HG02642 (cell line): ENCODE results near the gene PLPPR3.

Experiments used
- ATAC-seq: cut with Tn5 transposase; IDR thresholded peaks from one replicate; pipeline ENCODE4 v1.9.1; 2021; ENCODE audit warnings: mild to moderate bottlenecking; ENCODE audit not compliant: unreplicated experiment, poor library complexity

The PLPPR3 gene

GRCh38 chr19:821825-822503 lies at the start of gene PLPPR3:
Gene PLPPR3, minus strand, starts transcription at chr19:821955. Its CDS starts 396 bp downstream, at chr19:821559.
- ATAC-seq, result no peak

- ATAC-seq, result no peak
These were observed 49.2 kb upstream of the PLPPR3 start for GRCh38 chr19:870963-871401.

- no peak for ATAC-seq
These were observed 48.6 kb upstream of the PLPPR3 start for GRCh38 chr19:870314-870713.

GRCh38 chr19:869245-870177 lies 47.8 kb upstream of the PLPPR3 start:
- no peak for ATAC-seq

- ATAC-seq, result no peak
These were observed 46.9 kb upstream of the PLPPR3 start for GRCh38 chr19:868458-869244.

- no peak for ATAC-seq
These were observed 46.2 kb upstream of the PLPPR3 start for GRCh38 chr19:867855-868457.

GRCh38 chr19:867301-867793 lies 45.6 kb upstream of the PLPPR3 start:
- no peak for ATAC-seq

GRCh38 chr19:866769-867300 lies 45.1 kb upstream of the PLPPR3 start:
- ATAC-seq, result no peak

- no peak for ATAC-seq
These were observed 41.5 kb upstream of the PLPPR3 start for GRCh38 chr19:863315-863620.

GRCh38 chr19:862581-863314 lies 41.0 kb upstream of the PLPPR3 start:
- ATAC-seq, result no peak

- ATAC-seq, result no peak
These were observed 40.2 kb upstream of the PLPPR3 start for GRCh38 chr19:861756-862580.

- ATAC-seq, result no peak
These were observed 39.5 kb upstream of the PLPPR3 start for GRCh38 chr19:861141-861755.

- no peak for ATAC-seq
These were observed 37.4 kb upstream of the PLPPR3 start, which contains the start of gene CFD for GRCh38 chr19:858868-859843. Gene CFD, plus strand, starts transcription at chr19:859664. Its CDS starts 26 bp downstream, at chr19:859690.

GRCh38 chr19:858284-858683 lies 36.5 kb upstream of the PLPPR3 start:
- no peak for ATAC-seq

GRCh38 chr19:855566-856120 lies 33.9 kb upstream of the PLPPR3 start:
- no peak for ATAC-seq

GRCh38 chr19:855142-855541 lies 33.4 kb upstream of the PLPPR3 start:
- no peak for ATAC-seq

- no peak for ATAC-seq
These were observed 32.8 kb upstream of the PLPPR3 start for GRCh38 chr19:854549-854948.
